ENCODE results near the gene IGSF23. TPM values are rescaled to one million over a fixed set of nuclear protein-coding genes. Genes with fewer than 3 reads are reported as not detected.

IGSF23 gene
- total and polyA plus RNA-seq, 2 experiments from 2014 or later: not detected

DNA sequence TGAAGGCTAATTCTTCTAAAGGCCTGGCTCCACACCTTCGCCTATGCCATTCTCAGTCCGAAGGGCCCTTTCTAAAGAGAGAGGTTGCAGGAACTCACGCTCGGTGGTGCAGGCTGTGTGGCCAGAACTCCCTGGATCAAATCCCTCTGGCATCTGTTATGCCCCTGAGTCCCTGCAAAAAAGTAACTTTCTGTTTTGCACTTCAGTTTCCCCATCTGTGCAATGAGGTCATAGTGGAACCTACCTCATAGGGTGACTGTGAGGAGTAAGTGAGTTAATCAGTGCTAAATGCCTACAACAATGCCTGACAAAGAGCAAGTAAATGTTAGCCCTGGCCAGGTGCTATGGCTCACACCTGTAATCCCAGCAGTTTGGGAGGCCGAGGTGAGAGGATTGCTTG, 7.3 kb downstream of the IGSF23 start:
- Mint-ChIP-seq H3K9me3 (peaks cover 2% of the 10 kb centered on the region; the same call in 1 of the 3 replicates), H3K27me3 (ENCODE audit: insufficient read depth, low read depth, poor library complexity) (peaks cover 4% of the 10 kb centered on the region), H3K4me1 (peaks cover 2% of the 10 kb centered on the region; the same call in 1 of the 3 replicates), H3K36me3 (ENCODE audit: low read depth) (no peaks in the 10 kb centered on the region), H3K27ac (no peak overlapping the region), H3K4me3 (no peak overlapping the region)
- DNase-seq (ENCODE audit: low spot score) (no peak), ATAC-seq (no peak)
- Histone ChIP-seq H3K9me2 (ENCODE audit: insufficient read depth) (0 out of 2 replicates have a peak, but pooled peaks cover 4% of the 10 kb centered on the region), H2AFZ (no peak overlapping the region), H4K20me1 (replicated peaks; ENCODE audit: insufficient read depth) (no peaks in the 10 kb centered on the region), H3F3A (replicated peaks; ENCODE audit: low read depth) (no peaks in the 10 kb centered on the region), H3K27me3 (ENCODE audit: insufficient read depth) (no peaks in the 10 kb centered on the region), H3K4me3 (no peak overlapping the region), H3K36me3 (ENCODE audit: insufficient read depth) (no peaks in the 10 kb centered on the region), H3K27ac (ENCODE audit: low read depth) (no peak overlapping the region), H3K4me2 (no peak overlapping the region), H3K79me2 (replicated peaks; ENCODE audit: insufficient read depth) (no peaks in the 10 kb centered on the region), H3K4me1 (ENCODE audit: insufficient read depth) (no peaks in the 10 kb centered on the region)
- TF ChIP-seq ZNF331 (CRISPR knock-in tag; IDR thresholded peaks at IDR 0.05; ENCODE audit: low read depth) (no peak), STAT1 (IDR thresholded peaks at IDR 0.05; ENCODE audit: unreplicated experiment) (no peak), EZH2phosphoT487 (IDR thresholded peaks at IDR 0.05; ENCODE audit: unreplicated experiment) (no peak), CREB1 (CRISPR knock-in tag; IDR thresholded peaks at IDR 0.05; ENCODE audit: low read depth) (no peak)

DNA sequence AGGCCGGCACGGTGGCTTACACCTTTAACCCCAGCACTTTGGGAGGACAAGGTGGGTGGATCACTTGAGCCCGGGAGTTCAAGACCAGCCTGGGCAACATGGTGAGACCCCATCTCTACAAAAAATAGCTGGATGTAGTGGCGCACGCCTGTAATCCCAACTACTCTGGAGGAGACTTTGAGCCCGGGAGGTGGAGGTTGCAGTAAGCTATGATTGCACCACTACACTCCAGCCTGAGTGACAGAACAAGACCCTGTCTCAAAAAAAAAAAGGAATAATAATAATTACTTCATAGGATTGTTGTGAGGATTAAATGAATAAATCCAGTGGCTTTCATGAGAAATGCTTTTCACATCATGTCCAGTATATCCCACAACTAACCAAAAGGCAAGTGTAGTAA, 8.0 kb downstream of the IGSF23 start:
- Mint-ChIP-seq H3K4me1 (no peaks in the 10 kb centered on the region), H3K4me3 (no peak overlapping the region), H3K27ac (no peak overlapping the region), H3K27me3 (ENCODE audit: insufficient read depth, low read depth, poor library complexity) (peaks cover 7% of the 10 kb centered on the region), H3K9me3 (peaks cover 2% of the 10 kb centered on the region; the same call in 1 of the 3 replicates), H3K36me3 (ENCODE audit: low read depth) (no peaks in the 10 kb centered on the region)
- ATAC-seq (no peak), DNase-seq (ENCODE audit: low spot score) (no peak)
- Histone ChIP-seq H4K20me1 (replicated peaks; ENCODE audit: insufficient read depth) (no peaks in the 10 kb centered on the region), H3F3A (replicated peaks; ENCODE audit: low read depth) (no peaks in the 10 kb centered on the region), H3K79me2 (replicated peaks; ENCODE audit: insufficient read depth) (no peaks in the 10 kb centered on the region), H3K27ac (ENCODE audit: low read depth) (no peak overlapping the region), H3K4me2 (no peak overlapping the region), H3K4me3 (no peak overlapping the region), H3K27me3 (ENCODE audit: insufficient read depth) (no peaks in the 10 kb centered on the region), H2AFZ (no peak overlapping the region), H3K36me3 (ENCODE audit: insufficient read depth) (no peaks in the 10 kb centered on the region), H3K9me2 (ENCODE audit: insufficient read depth) (0 out of 2 replicates have a peak, but pooled peaks cover 4% of the 10 kb centered on the region), H3K4me1 (ENCODE audit: insufficient read depth) (no peaks in the 10 kb centered on the region)
- TF ChIP-seq EZH2 (IDR thresholded peaks at IDR 0.05; ENCODE audit: low read depth, unreplicated experiment) (no peak), ZNF114 (CRISPR knock-in tag; IDR thresholded peaks at IDR 0.05) (no peak), EZH2phosphoT487 (IDR thresholded peaks at IDR 0.05; ENCODE audit: unreplicated experiment) (no peak), POLR2AphosphoS5 (IDR thresholded peaks at IDR 0.05; ENCODE audit: low read depth) (no peak), CREB1 (CRISPR knock-in tag; IDR thresholded peaks at IDR 0.05; ENCODE audit: low read depth) (no peak), JUNB (IDR thresholded peaks at IDR 0.05; ENCODE audit: unreplicated experiment) (no peak), STAT1 (IDR thresholded peaks at IDR 0.05; ENCODE audit: unreplicated experiment) (no peak)
- TF ChIP-seq, protein P1, sequence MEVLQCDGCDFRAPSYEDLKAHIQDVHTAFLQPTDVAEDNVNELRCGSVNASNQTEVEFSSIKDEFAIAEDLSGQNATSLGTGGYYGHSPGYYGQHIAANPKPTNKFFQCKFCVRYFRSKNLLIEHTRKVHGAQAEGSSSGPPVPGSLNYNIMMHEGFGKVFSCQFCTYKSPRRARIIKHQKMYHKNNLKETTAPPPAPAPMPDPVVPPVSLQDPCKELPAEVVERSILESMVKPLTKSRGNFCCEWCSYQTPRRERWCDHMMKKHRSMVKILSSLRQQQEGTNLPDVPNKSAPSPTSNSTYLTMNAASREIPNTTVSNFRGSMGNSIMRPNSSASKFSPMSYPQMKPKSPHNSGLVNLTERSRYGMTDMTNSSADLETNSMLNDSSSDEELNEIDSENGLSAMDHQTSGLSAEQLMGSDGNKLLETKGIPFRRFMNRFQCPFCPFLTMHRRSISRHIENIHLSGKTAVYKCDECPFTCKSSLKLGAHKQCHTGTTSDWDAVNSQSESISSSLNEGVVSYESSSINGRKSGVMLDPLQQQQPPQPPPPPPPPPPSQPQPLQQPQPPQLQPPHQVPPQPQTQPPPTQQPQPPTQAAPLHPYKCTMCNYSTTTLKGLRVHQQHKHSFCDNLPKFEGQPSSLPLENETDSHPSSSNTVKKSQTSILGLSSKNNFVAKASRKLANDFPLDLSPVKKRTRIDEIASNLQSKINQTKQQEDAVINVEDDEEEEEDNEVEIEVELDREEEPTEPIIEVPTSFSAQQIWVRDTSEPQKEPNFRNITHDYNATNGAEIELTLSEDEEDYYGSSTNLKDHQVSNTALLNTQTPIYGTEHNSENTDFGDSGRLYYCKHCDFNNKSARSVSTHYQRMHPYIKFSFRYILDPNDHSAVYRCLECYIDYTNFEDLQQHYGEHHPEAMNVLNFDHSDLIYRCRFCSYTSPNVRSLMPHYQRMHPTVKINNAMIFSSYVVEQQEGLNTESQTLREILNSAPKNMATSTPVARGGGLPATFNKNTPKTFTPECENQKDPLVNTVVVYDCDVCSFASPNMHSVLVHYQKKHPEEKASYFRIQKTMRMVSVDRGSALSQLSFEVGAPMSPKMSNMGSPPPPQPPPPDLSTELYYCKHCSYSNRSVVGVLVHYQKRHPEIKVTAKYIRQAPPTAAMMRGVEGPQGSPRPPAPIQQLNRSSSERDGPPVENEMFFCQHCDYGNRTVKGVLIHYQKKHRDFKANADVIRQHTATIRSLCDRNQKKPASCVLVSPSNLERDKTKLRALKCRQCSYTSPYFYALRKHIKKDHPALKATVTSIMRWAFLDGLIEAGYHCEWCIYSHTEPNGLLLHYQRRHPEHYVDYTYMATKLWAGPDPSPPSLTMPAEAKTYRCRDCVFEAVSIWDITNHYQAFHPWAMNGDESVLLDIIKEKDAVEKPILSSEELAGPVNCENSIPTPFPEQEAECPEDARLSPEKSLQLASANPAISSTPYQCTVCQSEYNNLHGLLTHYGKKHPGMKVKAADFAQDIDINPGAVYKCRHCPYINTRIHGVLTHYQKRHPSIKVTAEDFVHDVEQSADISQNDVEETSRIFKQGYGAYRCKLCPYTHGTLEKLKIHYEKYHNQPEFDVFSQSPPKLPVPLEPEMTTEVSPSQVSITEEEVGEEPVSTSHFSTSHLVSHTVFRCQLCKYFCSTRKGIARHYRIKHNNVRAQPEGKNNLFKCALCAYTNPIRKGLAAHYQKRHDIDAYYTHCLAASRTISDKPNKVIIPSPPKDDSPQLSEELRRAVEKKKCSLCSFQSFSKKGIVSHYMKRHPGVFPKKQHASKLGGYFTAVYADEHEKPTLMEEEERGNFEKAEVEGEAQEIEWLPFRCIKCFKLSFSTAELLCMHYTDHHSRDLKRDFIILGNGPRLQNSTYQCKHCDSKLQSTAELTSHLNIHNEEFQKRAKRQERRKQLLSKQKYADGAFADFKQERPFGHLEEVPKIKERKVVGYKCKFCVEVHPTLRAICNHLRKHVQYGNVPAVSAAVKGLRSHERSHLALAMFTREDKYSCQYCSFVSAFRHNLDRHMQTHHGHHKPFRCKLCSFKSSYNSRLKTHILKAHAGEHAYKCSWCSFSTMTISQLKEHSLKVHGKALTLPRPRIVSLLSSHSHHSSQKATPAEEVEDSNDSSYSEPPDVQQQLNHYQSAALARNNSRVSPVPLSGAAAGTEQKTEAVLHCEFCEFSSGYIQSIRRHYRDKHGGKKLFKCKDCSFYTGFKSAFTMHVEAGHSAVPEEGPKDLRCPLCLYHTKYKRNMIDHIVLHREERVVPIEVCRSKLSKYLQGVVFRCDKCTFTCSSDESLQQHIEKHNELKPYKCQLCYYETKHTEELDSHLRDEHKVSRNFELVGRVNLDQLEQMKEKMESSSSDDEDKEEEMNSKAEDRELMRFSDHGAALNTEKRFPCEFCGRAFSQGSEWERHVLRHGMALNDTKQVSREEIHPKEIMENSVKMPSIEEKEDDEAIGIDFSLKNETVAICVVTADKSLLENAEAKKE (CRISPR knock-in tag; IDR thresholded peaks at IDR 0.05): no peak
- TF ChIP-seq, protein P2, sequence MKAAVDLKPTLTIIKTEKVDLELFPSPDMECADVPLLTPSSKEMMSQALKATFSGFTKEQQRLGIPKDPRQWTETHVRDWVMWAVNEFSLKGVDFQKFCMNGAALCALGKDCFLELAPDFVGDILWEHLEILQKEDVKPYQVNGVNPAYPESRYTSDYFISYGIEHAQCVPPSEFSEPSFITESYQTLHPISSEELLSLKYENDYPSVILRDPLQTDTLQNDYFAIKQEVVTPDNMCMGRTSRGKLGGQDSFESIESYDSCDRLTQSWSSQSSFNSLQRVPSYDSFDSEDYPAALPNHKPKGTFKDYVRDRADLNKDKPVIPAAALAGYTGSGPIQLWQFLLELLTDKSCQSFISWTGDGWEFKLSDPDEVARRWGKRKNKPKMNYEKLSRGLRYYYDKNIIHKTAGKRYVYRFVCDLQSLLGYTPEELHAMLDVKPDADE (IDR thresholded peaks at IDR 0.05): no peak
- TF ChIP-seq, protein P3, sequence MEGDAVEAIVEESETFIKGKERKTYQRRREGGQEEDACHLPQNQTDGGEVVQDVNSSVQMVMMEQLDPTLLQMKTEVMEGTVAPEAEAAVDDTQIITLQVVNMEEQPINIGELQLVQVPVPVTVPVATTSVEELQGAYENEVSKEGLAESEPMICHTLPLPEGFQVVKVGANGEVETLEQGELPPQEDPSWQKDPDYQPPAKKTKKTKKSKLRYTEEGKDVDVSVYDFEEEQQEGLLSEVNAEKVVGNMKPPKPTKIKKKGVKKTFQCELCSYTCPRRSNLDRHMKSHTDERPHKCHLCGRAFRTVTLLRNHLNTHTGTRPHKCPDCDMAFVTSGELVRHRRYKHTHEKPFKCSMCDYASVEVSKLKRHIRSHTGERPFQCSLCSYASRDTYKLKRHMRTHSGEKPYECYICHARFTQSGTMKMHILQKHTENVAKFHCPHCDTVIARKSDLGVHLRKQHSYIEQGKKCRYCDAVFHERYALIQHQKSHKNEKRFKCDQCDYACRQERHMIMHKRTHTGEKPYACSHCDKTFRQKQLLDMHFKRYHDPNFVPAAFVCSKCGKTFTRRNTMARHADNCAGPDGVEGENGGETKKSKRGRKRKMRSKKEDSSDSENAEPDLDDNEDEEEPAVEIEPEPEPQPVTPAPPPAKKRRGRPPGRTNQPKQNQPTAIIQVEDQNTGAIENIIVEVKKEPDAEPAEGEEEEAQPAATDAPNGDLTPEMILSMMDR (conservative IDR thresholded peaks at IDR 0.05; ENCODE audit: low read depth in 2 of 2): no peak

Measured in GM23338 (cell line).